Activated T-helper 1 cell treated with anti-CD3 and anti-CD28 coated beads, Interleukin-12 subunit alpha, Interleukin-12 subunit beta, Interleukin-2, Interleukin-4 antibody, amounts not matched to agents 30 ng/mL and 10 ng/mL and 1 ng/mL, durations not matched to agents 14 hours and 24 hours and 36 hours (primary cell): ENCODE results near the gene RBM19. TPM values are rescaled to one million over a fixed set of nuclear protein-coding genes. Genes with fewer than 3 reads are reported as not detected.

Experiments
- DNase-seq: peaks from one replicate; pipeline ENCODE4 v3.0.0; 2021; ENCODE audit warnings: low spot score
- H3K27ac Mint-ChIP-seq: one replicate; pipeline ENCODE4 v1.8.0; 2021; ENCODE audit warnings: mild to moderate bottlenecking, mixed read lengths
- H3K27me3 Mint-ChIP-seq: one replicate; pipeline ENCODE4 v1.8.0; 2022; ENCODE audit warnings: mild to moderate bottlenecking, moderate library complexity, mixed read lengths; ENCODE audit not compliant: insufficient read depth
- H3K36me3 Mint-ChIP-seq: one replicate; pipeline ENCODE4 v1.8.0; 2021; ENCODE audit warnings: low read depth, mixed read lengths
- H3K4me1 Mint-ChIP-seq: one replicate; pipeline ENCODE4 v1.8.0; 2021; ENCODE audit warnings: low read depth, mixed read lengths
- H3K4me3 Mint-ChIP-seq: one replicate; pipeline ENCODE4 v1.8.0; 2021; ENCODE audit warnings: mild to moderate bottlenecking, moderate library complexity, mixed read lengths
- H3K9me3 Mint-ChIP-seq: one replicate; pipeline ENCODE4 v1.8.0; 2021; ENCODE audit warnings: mixed read lengths
- intact Hi-C: fragments of 100-400 bp; cut with micrococcal nuclease; formaldehyde crosslinking; loops from one replicate; pipeline ENCODE4 v1.15.1; 2024
- total RNA-seq: library from RNA; stranded (reverse); gene quantifications from 2 replicates; pipeline ENCODE4 v1.2.3, GENCODE V29; 2022

RBM19 gene
- total RNA-seq, 1 donor from 2014 or later, result 102 TPM

GRCh38 chr12:113804961-113805600, 161.0 kb downstream of the RBM19 start:
- H3K4me3 Mint-ChIP-seq, result no peak overlapping the region
- intact Hi-C loops, result no loop called here
- DNase-seq, result no peak
- no peaks in the 10 kb centered on the region for H3K27me3 Mint-ChIP-seq
- H3K36me3 Mint-ChIP-seq, result peaks cover 5% of the 10 kb centered on the region
- H3K27ac Mint-ChIP-seq, result no peak overlapping the region
- no peaks in the 10 kb centered on the region for H3K4me1 Mint-ChIP-seq
- peaks cover 11% of the 10 kb centered on the region for H3K9me3 Mint-ChIP-seq

DNA sequence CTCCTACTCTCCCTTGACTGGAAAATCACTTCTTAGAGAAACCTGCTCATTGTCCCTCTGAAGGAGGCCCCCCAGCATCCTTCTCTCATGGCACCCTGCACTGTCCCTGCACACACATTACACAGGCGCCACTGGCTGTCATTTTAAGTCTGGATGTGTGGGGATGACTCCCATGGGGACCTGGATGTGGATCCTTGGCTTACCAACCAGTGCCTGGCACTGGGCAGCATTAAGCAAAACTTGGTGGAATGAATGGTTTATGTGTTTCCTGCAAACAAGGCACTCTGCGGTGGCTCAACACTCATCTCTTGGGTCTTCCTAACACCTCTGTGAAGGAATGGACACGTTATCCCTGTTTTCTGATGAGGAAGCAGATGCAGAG, 162.4 kb downstream of the RBM19 start:
- Mint-ChIP-seq H3K9me3 (peaks cover 11% of the 10 kb centered on the region), H3K4me1 (no peaks in the 10 kb centered on the region), H3K36me3 (peaks cover 5% of the 10 kb centered on the region), H3K27me3 (no peaks in the 10 kb centered on the region), H3K27ac (no peak overlapping the region), H3K4me3 (no peak overlapping the region)
- DNase-seq, result no peak
- intact Hi-C loops, result no loop called here

DNA sequence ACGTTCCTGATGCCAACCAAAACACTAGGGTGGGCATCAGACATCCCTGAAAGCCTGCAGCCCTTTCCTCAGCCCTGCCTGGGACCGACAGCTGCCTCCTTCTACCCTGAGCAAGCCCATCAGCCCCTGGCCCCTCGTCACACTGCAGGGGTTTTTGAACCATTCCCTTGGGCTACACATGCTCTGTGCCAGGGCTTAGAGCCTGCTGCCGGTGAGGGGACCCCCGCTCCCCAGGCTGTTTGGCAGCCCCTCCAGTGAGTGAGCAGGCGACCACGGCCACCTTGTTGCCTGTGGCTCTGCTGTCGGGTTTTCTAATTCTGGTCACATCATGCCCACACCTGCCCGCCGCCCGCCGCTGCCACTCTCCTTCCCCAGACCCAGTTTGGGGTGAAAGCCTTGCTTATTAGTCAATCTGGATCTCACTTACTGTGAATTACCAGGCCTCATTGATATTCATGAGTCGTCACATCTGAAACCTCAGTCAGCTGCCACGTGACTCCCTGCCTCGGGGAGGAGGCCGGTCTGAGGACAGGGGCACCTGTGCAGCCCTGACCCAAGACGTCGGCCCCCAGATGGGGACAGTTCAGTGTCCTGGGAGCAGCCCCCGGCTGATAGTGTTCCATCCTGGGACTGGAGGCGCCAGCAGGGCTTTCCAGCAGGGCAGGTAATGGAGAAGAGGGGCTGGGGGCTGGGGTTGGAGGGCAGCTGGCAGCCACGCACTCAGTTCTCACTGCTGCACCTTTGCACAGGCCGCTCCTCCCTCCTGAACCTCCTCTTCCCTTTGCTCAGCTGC, 163.0 kb downstream of the RBM19 start:
- no peak for DNase-seq
- peaks cover 11% of the 10 kb centered on the region for H3K9me3 Mint-ChIP-seq
- peaks cover 2% of the 10 kb centered on the region for H3K36me3 Mint-ChIP-seq
- H3K4me1 Mint-ChIP-seq, result no peaks in the 10 kb centered on the region
- no peak overlapping the region for H3K4me3 Mint-ChIP-seq
- H3K27me3 Mint-ChIP-seq, result no peaks in the 10 kb centered on the region
- no peak overlapping the region for H3K27ac Mint-ChIP-seq
- intact Hi-C loops, result no loop called here

GRCh38 chr12:113802000-113802749, 163.9 kb downstream of the RBM19 start:
- Mint-ChIP-seq H3K27ac (no peak overlapping the region), H3K4me3 (no peak overlapping the region), H3K4me1 (no peaks in the 10 kb centered on the region), H3K9me3 (peaks cover 11% of the 10 kb centered on the region), H3K36me3 (no peaks in the 10 kb centered on the region), H3K27me3 (no peaks in the 10 kb centered on the region)
- intact Hi-C loops, result no loop called here
- no peak for DNase-seq

- Mint-ChIP-seq H3K9me3 (no peaks in the 10 kb centered on the region), H3K4me3 (no peak overlapping the region), H3K27me3 (no peaks in the 10 kb centered on the region), H3K27ac (no peak overlapping the region), H3K4me1 (no peaks in the 10 kb centered on the region), H3K36me3 (no peaks in the 10 kb centered on the region)
- intact Hi-C loops, result no loop called here
- no peak for DNase-seq
These were observed 165.9 kb downstream of the RBM19 start for GRCh38 chr12:113800201-113800600.

- Mint-ChIP-seq H3K9me3 (no peaks in the 10 kb centered on the region), H3K4me3 (no peak overlapping the region), H3K4me1 (no peaks in the 10 kb centered on the region), H3K27me3 (no peaks in the 10 kb centered on the region), H3K36me3 (no peaks in the 10 kb centered on the region), H3K27ac (no peak overlapping the region)
- intact Hi-C loops, result no loop called here
- no peak for DNase-seq
These were observed 167.6 kb downstream of the RBM19 start for GRCh38 chr12:113798552-113798951.

DNA sequence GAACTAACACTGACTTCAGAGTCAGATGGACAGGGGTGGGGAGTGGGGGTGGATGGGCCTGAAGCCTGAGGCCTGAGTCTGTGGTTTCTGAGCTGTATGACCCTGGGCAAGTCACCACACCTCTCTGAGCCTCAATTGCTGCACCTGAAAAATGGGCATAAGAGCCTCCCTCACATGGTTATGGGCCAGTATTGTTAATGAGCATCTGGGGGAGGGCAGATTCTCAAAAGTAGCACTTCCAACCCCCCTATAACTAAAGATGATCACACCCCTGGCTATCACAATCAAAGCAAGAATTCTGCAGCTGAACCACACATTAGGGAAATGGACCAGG, 168.6 kb downstream of the RBM19 start:
- Mint-ChIP-seq H3K27me3 (no peaks in the 10 kb centered on the region), H3K27ac (no peak overlapping the region), H3K4me1 (no peaks in the 10 kb centered on the region), H3K9me3 (no peaks in the 10 kb centered on the region), H3K36me3 (no peaks in the 10 kb centered on the region), H3K4me3 (no peak overlapping the region)
- intact Hi-C loops, result no loop called here
- no peak for DNase-seq

GRCh38 chr12:113796852-113797534, 169.1 kb downstream of the RBM19 start:
- DNase-seq, result no peak
- H3K27ac Mint-ChIP-seq, result no peak overlapping the region
- H3K4me1 Mint-ChIP-seq, result no peaks in the 10 kb centered on the region
- H3K27me3 Mint-ChIP-seq, result no peaks in the 10 kb centered on the region
- no peaks in the 10 kb centered on the region for H3K9me3 Mint-ChIP-seq
- intact Hi-C loops, result no loop called here
- H3K4me3 Mint-ChIP-seq, result no peak overlapping the region
- H3K36me3 Mint-ChIP-seq, result no peaks in the 10 kb centered on the region

DNA sequence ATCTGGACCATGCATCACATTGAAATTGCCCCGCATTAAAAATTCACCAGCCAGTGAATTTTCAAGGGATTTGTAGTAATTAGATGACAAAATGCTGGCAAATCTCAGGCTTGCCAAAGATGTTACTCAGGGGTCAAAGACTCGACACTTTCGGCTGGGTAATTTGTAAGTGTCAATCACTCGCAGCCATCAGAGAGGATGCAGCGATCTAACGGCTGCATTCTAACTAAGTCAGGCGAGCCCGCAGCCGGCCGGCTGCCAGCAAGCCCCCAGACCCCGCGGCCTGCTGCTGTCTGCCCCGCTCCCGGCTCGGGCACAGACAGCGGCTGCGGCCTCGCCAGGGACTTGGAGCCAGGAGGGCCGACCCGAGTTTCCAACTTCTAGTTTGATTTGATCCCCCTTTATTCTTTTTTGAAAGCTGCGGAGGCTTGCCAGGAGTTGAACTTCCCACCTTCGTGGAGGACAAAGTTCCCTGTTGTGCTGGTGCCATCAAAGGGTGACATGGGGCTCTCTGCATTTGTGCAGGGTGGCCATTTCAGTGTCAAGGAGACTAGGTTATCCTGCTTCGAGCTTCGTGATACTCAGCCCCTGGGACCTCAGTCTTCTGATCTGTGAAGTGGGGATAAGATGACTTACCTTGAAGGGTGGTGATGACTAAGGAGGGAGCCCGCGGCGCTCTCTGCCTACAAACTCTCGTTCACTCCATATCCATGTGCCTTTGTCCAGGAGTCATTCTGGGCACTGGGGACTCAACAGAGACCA, 169.9 kb downstream of the RBM19 start:
- H3K4me1 Mint-ChIP-seq, result no peaks in the 10 kb centered on the region
- no peak for DNase-seq
- H3K9me3 Mint-ChIP-seq, result no peaks in the 10 kb centered on the region
- no peak overlapping the region for H3K4me3 Mint-ChIP-seq
- intact Hi-C loops, result no loop called here
- no peak overlapping the region for H3K27ac Mint-ChIP-seq
- no peaks in the 10 kb centered on the region for H3K36me3 Mint-ChIP-seq
- no peaks in the 10 kb centered on the region for H3K27me3 Mint-ChIP-seq

GRCh38 chr12:113795445-113795844, 170.7 kb downstream of the RBM19 start:
- H3K4me3 Mint-ChIP-seq, result no peak overlapping the region
- H3K27me3 Mint-ChIP-seq, result no peaks in the 10 kb centered on the region
- H3K4me1 Mint-ChIP-seq, result no peaks in the 10 kb centered on the region
- DNase-seq, result no peak
- intact Hi-C loops, result no loop called here
- H3K9me3 Mint-ChIP-seq, result no peaks in the 10 kb centered on the region
- no peak overlapping the region for H3K27ac Mint-ChIP-seq
- H3K36me3 Mint-ChIP-seq, result no peaks in the 10 kb centered on the region

DNA sequence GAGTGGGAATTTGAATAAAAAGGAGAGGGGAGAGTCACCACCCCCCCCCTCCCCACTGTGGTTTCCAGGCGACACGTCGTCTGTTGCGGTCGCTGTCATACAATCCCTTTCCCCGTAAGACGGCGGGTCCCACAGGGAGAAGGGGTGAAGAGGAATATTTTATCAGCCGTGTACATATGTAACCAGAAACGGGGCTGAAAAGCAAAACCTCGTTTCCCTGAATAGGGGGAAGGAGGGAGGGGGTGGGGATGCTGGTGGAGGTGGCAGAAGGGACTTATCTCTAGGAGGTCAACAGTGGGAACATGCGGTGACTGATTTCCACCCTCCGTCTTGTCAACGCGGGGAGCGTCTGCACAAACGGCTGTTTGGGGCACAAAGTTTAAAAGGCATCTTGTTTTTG, 171.4 kb downstream of the RBM19 start:
- no peak for DNase-seq
- H3K27me3 Mint-ChIP-seq, result no peaks in the 10 kb centered on the region
- no peak overlapping the region for H3K27ac Mint-ChIP-seq
- H3K4me3 Mint-ChIP-seq, result no peak overlapping the region
- H3K36me3 Mint-ChIP-seq, result no peaks in the 10 kb centered on the region
- no peaks in the 10 kb centered on the region for H3K4me1 Mint-ChIP-seq
- intact Hi-C loops, result no loop called here
- H3K9me3 Mint-ChIP-seq, result no peaks in the 10 kb centered on the region

DNA sequence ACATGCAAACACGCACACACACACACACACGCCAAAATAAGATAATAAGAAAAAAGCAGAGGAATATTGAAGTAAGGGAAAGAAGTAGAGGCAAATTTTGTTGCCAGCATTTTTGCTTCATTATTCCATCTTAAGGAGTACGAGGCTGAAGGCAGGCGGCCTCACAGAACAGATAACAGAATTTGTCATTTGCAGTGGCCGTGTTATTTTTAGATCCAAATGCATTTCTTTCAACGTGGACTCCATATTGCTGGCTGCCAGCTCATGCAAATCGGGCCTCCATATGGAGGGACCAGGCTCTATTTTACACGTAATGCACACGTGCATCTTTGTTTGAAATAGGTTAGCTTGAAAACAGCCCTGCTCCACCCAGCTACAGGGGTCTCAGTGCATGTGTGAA, 172.9 kb downstream of the RBM19 start:
- H3K4me3 Mint-ChIP-seq, result no peak overlapping the region
- intact Hi-C loops, result no loop called here
- no peaks in the 10 kb centered on the region for H3K4me1 Mint-ChIP-seq
- H3K27ac Mint-ChIP-seq, result no peak overlapping the region
- H3K27me3 Mint-ChIP-seq, result no peaks in the 10 kb centered on the region
- DNase-seq, result no peak
- H3K36me3 Mint-ChIP-seq, result no peaks in the 10 kb centered on the region
- H3K9me3 Mint-ChIP-seq, result no peaks in the 10 kb centered on the region
